Endothelial cell of umbilical vein (primary cell): ENCODE data around the gene SYT10.

ENCODE experiments used
- EZH2 ChIP-seq: IDR thresholded peaks from 2 replicates; pipeline ENCODE4 v1.6.1; 2012; ENCODE audit warnings: borderline replicate concordance, low read depth, mild to moderate bottlenecking, moderate library complexity, low read length, inconsistent platforms; ENCODE audit not compliant: severe bottlenecking
- JUN ChIP-seq: IDR thresholded peaks from 2 replicates; pipeline ENCODE4 v1.6.1; 2011; ENCODE audit warnings: borderline replicate concordance, low read depth; ENCODE audit not compliant: insufficient read length, insufficient read depth
- POLR2A ChIP-seq: IDR thresholded peaks from 2 replicates; pipeline ENCODE4 v1.6.1; 2012; ENCODE audit warnings: low read depth, mild to moderate bottlenecking, control low read depth, low read length
- POLR2AphosphoS5 ChIP-seq: IDR thresholded peaks from 2 replicates; pipeline ENCODE4 v1.6.1; 2012; ENCODE audit warnings: low read depth, mild to moderate bottlenecking, control low read depth, low read length, moderate library complexity; ENCODE audit not compliant: insufficient read depth
- TF ChIP-seq, protein P1 (sequence below), 2 donors: IDR thresholded peaks; 1 replicate in 1 of 2; 2 replicates in 1 of 2; pipeline ENCODE4 v1.5.1; 2011; ENCODE audit warnings: low read length in 2 of 2, mild to moderate bottlenecking in 2 of 2, moderate library complexity in 2 of 2, control low read depth in 1 of 2, inconsistent platforms in 1 of 2, low read depth in 1 of 2; ENCODE audit not compliant: insufficient read depth in 1 of 2; ENCODE audit errors: extremely low read depth in 1 of 2

DNA sequence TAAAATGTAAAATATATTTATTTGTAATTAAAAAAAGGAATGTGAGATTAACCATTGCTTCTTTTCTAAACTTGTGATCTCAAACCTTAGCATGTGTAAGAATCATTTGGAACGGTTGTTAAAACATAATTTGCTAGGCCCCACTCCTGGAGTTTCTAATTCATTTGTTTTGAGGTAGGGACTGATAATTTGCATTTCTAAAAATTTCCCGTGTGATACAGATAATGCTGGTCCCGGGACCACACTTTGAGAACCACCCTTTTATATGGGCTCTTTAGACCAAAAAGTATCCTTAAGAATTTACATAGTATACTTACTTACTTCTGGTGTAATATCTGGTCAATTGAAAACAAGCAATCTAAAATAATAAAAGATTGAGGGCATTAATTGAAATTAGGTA lies 10.9 kb upstream of the SYT10 start:
- TF ChIP-seq, protein P1, sequence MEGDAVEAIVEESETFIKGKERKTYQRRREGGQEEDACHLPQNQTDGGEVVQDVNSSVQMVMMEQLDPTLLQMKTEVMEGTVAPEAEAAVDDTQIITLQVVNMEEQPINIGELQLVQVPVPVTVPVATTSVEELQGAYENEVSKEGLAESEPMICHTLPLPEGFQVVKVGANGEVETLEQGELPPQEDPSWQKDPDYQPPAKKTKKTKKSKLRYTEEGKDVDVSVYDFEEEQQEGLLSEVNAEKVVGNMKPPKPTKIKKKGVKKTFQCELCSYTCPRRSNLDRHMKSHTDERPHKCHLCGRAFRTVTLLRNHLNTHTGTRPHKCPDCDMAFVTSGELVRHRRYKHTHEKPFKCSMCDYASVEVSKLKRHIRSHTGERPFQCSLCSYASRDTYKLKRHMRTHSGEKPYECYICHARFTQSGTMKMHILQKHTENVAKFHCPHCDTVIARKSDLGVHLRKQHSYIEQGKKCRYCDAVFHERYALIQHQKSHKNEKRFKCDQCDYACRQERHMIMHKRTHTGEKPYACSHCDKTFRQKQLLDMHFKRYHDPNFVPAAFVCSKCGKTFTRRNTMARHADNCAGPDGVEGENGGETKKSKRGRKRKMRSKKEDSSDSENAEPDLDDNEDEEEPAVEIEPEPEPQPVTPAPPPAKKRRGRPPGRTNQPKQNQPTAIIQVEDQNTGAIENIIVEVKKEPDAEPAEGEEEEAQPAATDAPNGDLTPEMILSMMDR (IDR thresholded peaks at IDR 0.05; ENCODE audit: extremely low read depth in 1 of 2, insufficient read depth in 1 of 2, low read depth in 1 of 2, low read length in 2 of 2): no peak
- TF ChIP-seq POLR2AphosphoS5: no peak
- TF ChIP-seq EZH2: no peak
- TF ChIP-seq POLR2A: no peak
- TF ChIP-seq JUN: no peak
